A549 (cell line): ENCODE measurements around the gene TRAM2. TPM values are rescaled to one million over a fixed set of nuclear protein-coding genes. Genes with fewer than 3 reads are reported as not detected.

Experiments
- ATAC-seq, 2 experiments: fragments of 200-7000 bp in 1 of 2; fragments of >200 bp in 1 of 2; cut with Nextera tagmentation in 1 of 2; cut with Tn5 transposase in 1 of 2; 3 replicates each; pipeline versions ENCODE4 v1.8.0 to v1.9.1; 2018 to 2020; ENCODE audit warnings: mild to moderate bottlenecking in 1 of 2, moderate library complexity in 1 of 2
- CTCF ChIA-PET: fragments of 300-600 bp; sonication (Branson Sonifier 250); formaldehyde crosslinking; extraction: SDS; loops from one replicate; lab custom pipeline; 2021; ENCODE audit warnings: antibody characterized with exemption, inconsistent platforms; lab: Yijun Ruan, JAX
- POLR2A ChIA-PET: fragments of 350-600 bp; formaldehyde crosslinking; extraction: SDS; loops from one replicate; lab custom pipeline; 2021; ENCODE audit warnings: antibody characterized with exemption, inconsistent platforms; lab: Yijun Ruan, JAX
- DNase-seq, 2 experiments: peaks; one replicate each; pipeline versions ENCODE4 v3.0.0 to v3.0.0-alpha.2; 2011 to 2016; ENCODE audit warnings: low read depth in 1 of 2, low spot score in 1 of 2
- FAIRE-seq: peaks from 2 replicates; lab custom pipeline; 2011; peaks lifted over from hg19 to GRCh38; lab: Jason Lieb, UNC
- H3K27ac ChIP-seq, 2 experiments: fragments of >200 bp; sonication (Bioruptor Twin); formaldehyde crosslinking; 3 replicates each; pipeline ENCODE4 v1.5.1; 2016 to 2017
- H3K4me1 ChIP-seq: fragments of >200 bp; sonication (Bioruptor Twin); formaldehyde crosslinking; 3 replicates; pipeline ENCODE4 v1.6.1; 2016
- H3K4me2 ChIP-seq: fragments of >200 bp; sonication (Bioruptor Twin); formaldehyde crosslinking; 3 replicates; pipeline ENCODE4 v1.6.1; 2016
- H3K4me3 ChIP-seq: fragments of >200 bp; sonication (Bioruptor Twin); formaldehyde crosslinking; 3 replicates; pipeline ENCODE4 v1.5.1; 2016
- H3K9me3 ChIP-seq: fragments of >200 bp; sonication (Bioruptor Twin); formaldehyde crosslinking; 3 replicates; pipeline ENCODE4 v1.6.1; 2016
- CBX2 ChIP-seq: fragments of 200-600 bp; sonication (generic); IDR thresholded peaks from 2 replicates; pipeline ENCODE4 v1.6.1; 2016; ENCODE audit warnings: low read depth, mild to moderate bottlenecking, borderline replicate concordance
- CBX8 ChIP-seq: fragments of 200-600 bp; sonication (generic); IDR thresholded peaks from 2 replicates; pipeline ENCODE4 v1.6.1; 2016
- CHD4 ChIP-seq: fragments of 200-600 bp; sonication (generic); IDR thresholded peaks from 2 replicates; pipeline ENCODE4 v1.6.1; 2016; ENCODE audit warnings: antibody characterized with exemption, mild to moderate bottlenecking, borderline replicate concordance
- ELK1 ChIP-seq: fragments of 150-350 bp; IDR thresholded peaks from 2 replicates; pipeline ENCODE4 v1.6.1; 2014; ENCODE audit warnings: low read depth, mild to moderate bottlenecking, low read length
- FOXS1 ChIP-seq: fragments of 250-450 bp; sonication (Bioruptor Pico); IDR thresholded peaks from 2 replicates; pipeline ENCODE4 v1.5.0; 2020; ENCODE audit warnings: mild to moderate bottlenecking, moderate library complexity
- HES2 ChIP-seq: fragments of >200 bp; sonication (Bioruptor Twin); formaldehyde crosslinking; IDR thresholded peaks from 2 replicates; pipeline ENCODE4 v1.6.1; 2016
- HOXA7 ChIP-seq: fragments of 250-450 bp; sonication (Bioruptor Pico); IDR thresholded peaks from 2 replicates; pipeline ENCODE4 v1.5.0; 2020; ENCODE audit warnings: mild to moderate bottlenecking, moderate library complexity
- KDM1A ChIP-seq: fragments of 200-600 bp; sonication (generic); IDR thresholded peaks from 2 replicates; pipeline ENCODE4 v1.6.1; 2016; ENCODE audit warnings: low read depth, mild to moderate bottlenecking
- MAX ChIP-seq: IDR thresholded peaks from 2 replicates; pipeline ENCODE4 v1.6.1; 2012
- MYC ChIP-seq: IDR thresholded peaks from 2 replicates; pipeline ENCODE4 v1.6.1; 2012; ENCODE audit warnings: mild to moderate bottlenecking, inconsistent platforms, low read length, improper control_type of control experiment, borderline replicate concordance
- NFE2L2 ChIP-seq: fragments of 150-350 bp; conservative IDR thresholded peaks from 2 replicates; pipeline ENCODE4 v1.6.1; 2014; ENCODE audit warnings: low read length
- NPAS2 ChIP-seq: fragments of 250-450 bp; sonication (Bioruptor Pico); IDR thresholded peaks from 2 replicates; pipeline ENCODE4 v1.8.0; 2022; ENCODE audit warnings: mild to moderate bottlenecking, moderate library complexity, borderline replicate concordance
- NR3C1 ChIP-seq: fragments of >200 bp; sonication (Bioruptor Twin); formaldehyde crosslinking; IDR thresholded peaks from 3 replicates; pipeline ENCODE4 v1.6.1; 2017
- PBX3 ChIP-seq: IDR thresholded peaks from 2 replicates; pipeline ENCODE4 v1.6.1; 2012
- PHF8 ChIP-seq: fragments of 200-600 bp; sonication (generic); IDR thresholded peaks from 2 replicates; pipeline ENCODE4 v1.6.1; 2016; ENCODE audit warnings: low read depth, mild to moderate bottlenecking, antibody characterized with exemption, moderate library complexity, borderline replicate concordance
- RAD21 ChIP-seq, 2 experiments: fragments of >200 bp in 1 of 2; sonication (Bioruptor Twin) in 1 of 2; formaldehyde crosslinking in 1 of 2; IDR thresholded peaks in 1 of 2; conservative IDR thresholded peaks in 1 of 2; 2 replicates in 1 of 2; 3 replicates in 1 of 2; pipeline ENCODE4 v1.6.1; 2012 to 2018; ENCODE audit warnings: inconsistent platforms in 1 of 2
- RCOR1 ChIP-seq: fragments of 150-350 bp; IDR thresholded peaks from 2 replicates; pipeline ENCODE4 v1.6.1; 2014; ENCODE audit warnings: antibody characterized with exemption, low read length, low read depth
- RFX5 ChIP-seq: fragments of 450-650 bp; IDR thresholded peaks from 2 replicates; pipeline ENCODE4 v1.7.1; 2014; ENCODE audit warnings: antibody characterized with exemption, mild to moderate bottlenecking, moderate library complexity
- SMC3 ChIP-seq: fragments of >200 bp; sonication (Bioruptor Twin); formaldehyde crosslinking; IDR thresholded peaks from 3 replicates; pipeline ENCODE4 v1.6.1; 2018; ENCODE audit warnings: inconsistent platforms
- TFCP2L1 ChIP-seq: fragments of 250-450 bp; sonication (Bioruptor Pico); IDR thresholded peaks from 2 replicates; pipeline ENCODE4 v1.5.0; 2021; ENCODE audit warnings: mild to moderate bottlenecking
- USF2 ChIP-seq: fragments of 450-650 bp; IDR thresholded peaks from 2 replicates; pipeline ENCODE4 v1.6.1; 2014; ENCODE audit warnings: antibody characterized with exemption
- ZC3H11A ChIP-seq: fragments of 450-650 bp; IDR thresholded peaks from 2 replicates; pipeline ENCODE4 v1.6.1; 2014; ENCODE audit warnings: antibody characterized with exemption, mild to moderate bottlenecking
- WGBS: methylation state at CpG from one replicate; pipeline ENCODE4 v1.1.6; 2017; ENCODE audit errors: missing lambda C conversion rate; 5-methylcytosine and 5-hydroxymethylcytosine counted together
- polyA plus RNA-seq, 4 experiments: library from polyadenylated mRNA; depleted of rRNA in 3 of 4; stranded (reverse); fragments of >200 nt; fragmentation: RNase III in 1 of 4; extraction: RNeasy Plus Mini Kit Qiagen cat#74134 plus additional on column Dnase treatment in 1 of 4; gene quantifications; 2 replicates in 3 of 4; 3 replicates in 1 of 4; pipeline ENCODE4 v1.2.3, GENCODE V29; 2011 to 2017

TRAM2 gene
- polyA plus RNA-seq, 2 of the 4 experiments (the other 2 are of a cell fraction): 16.4 to 25.4 TPM

GRCh38 chr6:52571099-52571755, 5.6 kb downstream of the TRAM2 start:
- Histone ChIP-seq H3K4me2 (no peak overlapping the region), H3K4me3 (no peak overlapping the region), H3K9me3 (no peaks in the 10 kb centered on the region), H3K27ac (no peak overlapping the region), H3K4me1 (peaks cover 59% of the 10 kb centered on the region)
- WGBS: 94% methylated on average over 10 of the region's 10 CpGs
- no peak for TF ChIP-seq FOXS1
- TF ChIP-seq RCOR1: no peak
- TF ChIP-seq NR3C1: no peak
- no peak for TF ChIP-seq HES2
- no peak for TF ChIP-seq RAD21 (conservative IDR thresholded peaks at IDR 0.05 in 1 of 2, IDR thresholded peaks at IDR 0.05 in 1 of 2)
- no peak for TF ChIP-seq PHF8
- no peak for TF ChIP-seq CBX2
- TF ChIP-seq HOXA7 (CRISPR knock-in tag): no peak
- no peak for TF ChIP-seq CBX8
- no peak for TF ChIP-seq NFE2L2
- no peak for TF ChIP-seq ZC3H11A
- no peak for TF ChIP-seq PBX3
- no peak for TF ChIP-seq CHD4
- no peak for TF ChIP-seq RFX5
- no peak for TF ChIP-seq SMC3
- TF ChIP-seq TFCP2L1 (CRISPR knock-in tag): no peak
- no peak for TF ChIP-seq MAX
- no peak for TF ChIP-seq KDM1A
- no peak for TF ChIP-seq MYC
- ATAC-seq (no peak), FAIRE-seq (no peak), DNase-seq (no peak)
- CTCF ChIA-PET: interaction anchor here (0.5 to 0.6 kb wide), 2 partner anchors 19 to 92 kb away, joined by 3 read pairs; no protein-coding TSS in a partner anchor
- POLR2A ChIA-PET: interaction anchor here (0.7 kb wide), 1 partner anchor 1512 kb away, joined by 3 read pairs; no protein-coding TSS in a partner anchor

- WGBS: 91% methylated on average over 8 of the region's 8 CpGs
- CTCF ChIA-PET: interaction anchor here (1.0 to 1.3 kb wide), 2 partner anchors 27 to 67 kb away, joined by 3 read pairs; no protein-coding TSS in a partner anchor
- POLR2A ChIA-PET: interaction anchor here (0.7 kb wide), 1 partner anchor 1513 kb away, joined by 3 read pairs; no protein-coding TSS in a partner anchor
- Histone ChIP-seq H3K4me1 (peaks cover 60% of the 10 kb centered on the region), H3K4me2 (no peak overlapping the region), H3K4me3 (no peak overlapping the region), H3K9me3 (no peaks in the 10 kb centered on the region), H3K27ac (no peak overlapping the region)
- TF ChIP-seq ELK1: no peak
- TF ChIP-seq ZC3H11A: no peak
- no peak for TF ChIP-seq NPAS2 (CRISPR knock-in tag)
- TF ChIP-seq USF2: no peak
- no peak for TF ChIP-seq NR3C1
- DNase-seq (no peak), FAIRE-seq (no peak), ATAC-seq (no peak)
These were observed 6.6 kb downstream of the TRAM2 start for GRCh38 chr6:52570291-52570700.
